Erythroblast (primary cell): ENCODE results near the gene PKN1.

Experiments
- GATA1 ChIP-seq: IDR thresholded peaks from 2 replicates; pipeline ENCODE4 v1.6.1; 2011; ENCODE audit warnings: low read depth, mild to moderate bottlenecking, control low read depth, low read length, moderate library complexity
- POLR2A ChIP-seq: IDR thresholded peaks from 2 replicates; pipeline ENCODE4 v1.6.1; 2011; ENCODE audit warnings: mild to moderate bottlenecking, low read length

- TF ChIP-seq POLR2A (no peak), GATA1 (no peak)
Measured at GRCh38 chr19:14473073-14473977, 40.2 kb downstream of the PKN1 start.
